ENCODE data around the gene C2CD2L.
"Not testable (repeated sequence)": the region's sequence is repeated elsewhere in the genome, so short reads cannot be mapped to it uniquely, and the experiment has no call there.

Gene C2CD2L

GRCh38 chr11:119149018-119149785 lies 42.1 kb downstream of the C2CD2L start, which contains the start of gene ABCG4:
ABCG4 (plus strand) TSS chr11:119149052; CDS start chr11:119149966, 914 bp downstream.
- no peak for DNase-seq (ENCODE audit: low read depth in 1 of 2, low spot score in 1 of 2)

- DNase-seq (ENCODE audit: low read depth in 1 of 2, low spot score in 1 of 2) = no peak
These were observed 42.7 kb downstream of the C2CD2L start for GRCh38 chr11:119149786-119150275.

DNA sequence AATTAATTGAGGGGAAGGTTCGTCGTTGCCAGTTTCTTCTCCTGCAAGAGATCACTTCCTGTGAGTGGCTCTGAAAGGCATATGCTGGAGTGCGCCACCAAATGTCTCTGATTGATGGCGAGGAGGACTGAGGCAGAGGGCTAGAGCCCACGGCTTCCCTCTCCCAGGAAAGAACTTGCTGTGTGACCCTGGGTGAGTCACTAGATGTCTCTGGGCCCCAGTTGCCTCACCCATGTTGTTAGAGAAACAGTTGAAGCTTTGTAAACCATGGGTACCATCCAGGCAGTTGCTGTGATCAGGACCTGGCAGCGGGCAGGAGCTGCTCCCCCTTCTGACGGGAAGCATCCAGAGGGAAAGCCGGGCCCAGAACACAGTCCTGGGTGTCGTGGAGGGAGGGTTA lies 44.9 kb downstream of the C2CD2L start:
- DNase-seq (ENCODE audit: low read depth in 1 of 2, low spot score in 1 of 2) = no peak

DNA sequence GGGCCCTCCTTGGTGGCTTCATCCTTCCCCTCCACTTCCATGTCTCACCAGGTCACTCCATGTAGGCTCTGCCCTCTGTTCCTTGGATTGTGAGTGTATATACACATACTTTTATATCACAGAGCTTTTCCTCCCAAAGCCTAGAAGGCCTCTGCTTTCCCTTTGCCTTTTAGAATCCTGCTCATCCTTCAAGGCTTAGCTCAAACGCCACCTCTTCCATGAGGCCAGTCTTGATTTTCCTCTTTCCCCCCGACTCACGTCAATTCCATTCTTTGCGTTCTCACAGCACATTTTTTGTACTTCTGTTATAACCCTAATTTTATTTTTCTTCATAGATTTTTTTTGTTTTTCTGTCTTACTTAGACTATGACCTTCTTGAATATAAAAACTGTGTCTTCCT lies 45.5 kb downstream of the C2CD2L start:
- no peak for DNase-seq (ENCODE audit: low read depth in 1 of 2, low spot score in 1 of 2)

DNA sequence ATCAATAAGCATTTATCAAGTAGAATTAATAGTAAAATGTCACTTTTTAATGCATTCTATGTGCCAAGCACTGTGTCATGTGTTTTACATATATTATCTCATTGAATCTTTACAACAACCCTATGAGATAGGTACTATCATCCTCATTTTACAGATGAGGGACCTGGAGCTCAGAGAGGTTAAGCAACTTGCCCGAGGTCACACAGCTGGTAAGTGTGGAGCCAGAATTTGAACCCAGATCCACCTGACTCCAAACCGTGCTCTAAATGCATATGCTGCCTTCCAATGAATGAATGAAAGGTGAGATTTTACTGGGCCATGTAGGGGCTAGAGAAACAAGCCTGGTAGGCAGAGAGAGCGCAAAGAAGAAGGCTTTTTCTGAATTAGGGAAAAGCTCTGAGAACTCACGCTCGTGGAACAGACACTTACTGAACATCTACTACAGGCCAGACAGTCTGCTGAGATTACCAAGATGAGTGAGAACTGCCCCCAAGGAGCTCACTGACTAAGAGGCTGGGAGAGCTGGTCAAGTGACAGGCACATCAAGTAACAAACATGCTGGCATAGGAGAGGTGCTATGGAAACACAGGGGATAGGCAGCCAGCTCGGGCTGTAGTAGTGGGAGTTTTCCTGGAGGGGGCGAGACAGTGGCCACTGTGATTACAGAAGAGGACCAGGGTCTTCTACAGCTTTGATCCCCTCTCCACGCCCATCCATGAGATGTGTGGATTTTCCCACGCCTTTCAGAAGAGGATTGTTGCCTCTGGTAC lies 46.1 kb downstream of the C2CD2L start:
- DNase-seq (ENCODE audit: low read depth in 1 of 2, low spot score in 1 of 2) = no peak

DNA sequence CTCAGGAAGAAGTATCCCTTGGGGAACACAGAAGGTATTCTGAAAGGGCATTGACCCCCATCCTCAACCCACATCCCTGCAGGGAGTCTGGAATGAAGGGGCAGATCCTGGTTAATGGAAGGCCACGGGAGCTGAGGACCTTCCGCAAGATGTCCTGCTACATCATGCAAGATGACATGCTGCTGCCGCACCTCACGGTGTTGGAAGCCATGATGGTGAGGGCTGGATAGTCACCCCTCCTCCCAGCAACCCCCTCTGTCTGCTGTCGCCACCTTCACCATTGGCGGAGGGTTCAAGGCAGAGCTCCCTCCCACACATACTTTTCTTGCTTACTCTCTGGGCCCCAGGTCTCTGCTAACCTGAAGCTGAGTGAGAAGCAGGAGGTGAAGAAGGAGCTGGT lies 47.0 kb downstream of the C2CD2L start:
- DNase-seq (ENCODE audit: low read depth in 1 of 2, low spot score in 1 of 2) = no peak

DNA sequence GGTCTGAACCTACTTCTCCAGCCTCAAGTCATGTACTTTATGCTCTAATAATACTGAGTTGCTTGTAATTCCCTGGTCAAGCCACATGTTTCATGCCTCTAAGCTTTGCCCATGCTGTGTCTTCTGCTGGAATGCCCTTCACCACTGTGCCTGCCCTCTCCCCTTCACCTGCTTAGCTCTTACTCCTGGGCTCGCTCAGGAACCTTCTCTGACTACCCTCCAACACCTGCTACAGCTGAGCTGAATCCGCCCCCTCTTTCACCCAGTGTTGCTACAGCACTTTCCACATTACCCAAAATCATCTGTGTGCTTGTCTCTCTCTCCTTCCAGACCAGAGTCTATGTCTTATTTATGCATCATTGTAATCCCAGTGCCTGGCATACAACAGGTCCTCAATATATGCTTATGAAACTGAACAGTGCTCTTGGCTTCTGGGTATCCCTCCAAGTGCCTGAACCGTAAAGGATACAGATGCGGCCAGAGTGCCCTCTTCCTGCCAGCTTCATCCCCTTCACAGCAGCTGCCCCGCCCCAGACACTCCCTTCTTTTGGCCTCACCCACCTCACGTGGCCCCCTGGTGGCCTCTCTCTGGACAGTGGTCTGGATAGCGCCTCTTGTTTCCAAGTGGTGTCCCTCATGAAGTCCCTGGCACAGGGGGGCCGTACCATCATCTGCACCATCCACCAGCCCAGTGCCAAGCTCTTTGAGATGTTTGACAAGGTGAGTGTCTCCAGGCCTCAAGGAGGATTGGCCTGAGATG lies 48.8 kb downstream of the C2CD2L start:
- DNase-seq (ENCODE audit: low read depth in 1 of 2, low spot score in 1 of 2) = no peak

- no peak for DNase-seq (ENCODE audit: low read depth in 1 of 2, low spot score in 1 of 2)
These were observed 49.4 kb downstream of the C2CD2L start for GRCh38 chr11:119156496-119156895.

DNA sequence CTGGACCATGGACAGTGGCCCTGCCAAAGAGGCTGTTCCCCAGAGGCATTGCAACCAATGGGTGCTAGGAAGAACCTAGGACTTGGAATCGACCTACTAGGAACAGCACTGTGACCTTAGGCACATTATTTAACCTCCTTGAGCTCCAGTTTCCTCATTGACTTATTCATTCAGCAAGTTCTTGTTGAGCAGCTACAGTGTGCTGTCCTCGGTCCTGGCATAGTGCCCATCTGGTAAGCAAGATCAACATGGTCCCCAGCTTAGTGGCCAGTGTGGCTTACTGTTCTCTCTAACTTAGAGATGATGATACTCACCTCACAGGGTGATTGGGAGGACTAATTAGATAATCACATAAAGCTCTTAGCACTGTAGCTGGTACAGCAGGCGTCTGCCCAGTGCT lies 49.9 kb downstream of the C2CD2L start:
- no peak for DNase-seq (ENCODE audit: low read depth in 1 of 2, low spot score in 1 of 2)

DNA sequence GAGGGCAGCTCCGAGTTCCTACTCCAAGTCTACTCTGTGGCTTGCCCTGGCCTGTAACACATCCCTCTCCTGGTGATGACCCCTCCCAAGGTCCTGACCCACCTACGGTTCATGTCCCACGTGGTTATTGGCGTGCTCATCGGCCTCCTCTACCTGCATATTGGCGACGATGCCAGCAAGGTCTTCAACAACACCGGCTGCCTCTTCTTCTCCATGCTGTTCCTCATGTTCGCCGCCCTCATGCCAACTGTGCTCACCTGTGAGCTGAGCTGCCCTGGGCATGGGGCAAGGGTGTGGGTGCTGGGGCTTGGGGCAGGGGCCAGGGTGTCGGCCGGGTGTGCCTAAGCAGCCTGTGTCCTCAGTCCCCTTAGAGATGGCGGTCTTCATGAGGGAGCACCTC lies 51.3 kb downstream of the C2CD2L start:
- DNase-seq (ENCODE audit: low read depth in 1 of 2, low spot score in 1 of 2) = no peak

DNA sequence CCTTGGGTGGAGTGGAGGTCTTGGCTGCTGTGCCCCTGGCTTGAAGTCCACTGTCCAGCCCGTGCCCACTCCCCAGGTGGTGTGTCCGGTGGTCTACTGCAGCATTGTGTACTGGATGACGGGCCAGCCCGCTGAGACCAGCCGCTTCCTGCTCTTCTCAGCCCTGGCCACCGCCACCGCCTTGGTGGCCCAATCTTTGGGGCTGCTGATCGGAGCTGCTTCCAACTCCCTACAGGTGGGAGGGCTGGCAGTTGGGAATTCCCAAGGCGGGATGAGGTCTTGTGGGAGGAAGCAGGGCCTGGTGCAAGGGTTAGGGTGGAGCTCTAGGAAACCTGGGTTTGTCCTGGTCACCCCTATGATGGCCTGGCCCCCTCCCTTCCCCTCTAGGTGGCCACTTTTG lies 53.0 kb downstream of the C2CD2L start:
- no peak for DNase-seq (ENCODE audit: low read depth in 1 of 2, low spot score in 1 of 2)

DNA sequence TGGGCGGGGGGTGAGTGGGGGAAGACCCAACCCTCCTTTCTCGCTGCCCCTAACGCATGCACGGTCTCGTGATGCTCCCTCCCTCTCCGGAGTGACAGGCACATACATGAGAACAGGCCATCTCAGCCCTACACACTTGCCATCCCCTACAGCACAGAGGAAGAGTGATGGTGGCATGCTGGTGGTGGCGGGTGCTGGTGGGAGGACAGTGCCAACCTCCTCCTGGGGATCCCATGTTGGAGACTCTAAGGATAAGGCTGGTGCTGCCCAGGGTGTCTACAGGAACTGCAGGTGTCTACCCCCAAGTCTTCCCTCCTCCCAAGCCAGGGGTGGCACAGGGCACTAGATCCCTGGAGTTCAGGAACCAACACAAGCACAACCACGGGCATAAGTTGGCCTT lies 54.7 kb downstream of the C2CD2L start:
- DNase-seq (ENCODE audit: low read depth in 1 of 2, low spot score in 1 of 2) = no peak

GRCh38 chr11:119166368-119167076 lies 59.4 kb downstream of the C2CD2L start:
- no peak for DNase-seq (ENCODE audit: low read depth in 1 of 2, low spot score in 1 of 2)

GRCh38 chr11:119167077-119167458 lies 59.9 kb downstream of the C2CD2L start:
- DNase-seq (ENCODE audit: low read depth in 1 of 2, low spot score in 1 of 2) = not testable (repeated sequence)

DNA sequence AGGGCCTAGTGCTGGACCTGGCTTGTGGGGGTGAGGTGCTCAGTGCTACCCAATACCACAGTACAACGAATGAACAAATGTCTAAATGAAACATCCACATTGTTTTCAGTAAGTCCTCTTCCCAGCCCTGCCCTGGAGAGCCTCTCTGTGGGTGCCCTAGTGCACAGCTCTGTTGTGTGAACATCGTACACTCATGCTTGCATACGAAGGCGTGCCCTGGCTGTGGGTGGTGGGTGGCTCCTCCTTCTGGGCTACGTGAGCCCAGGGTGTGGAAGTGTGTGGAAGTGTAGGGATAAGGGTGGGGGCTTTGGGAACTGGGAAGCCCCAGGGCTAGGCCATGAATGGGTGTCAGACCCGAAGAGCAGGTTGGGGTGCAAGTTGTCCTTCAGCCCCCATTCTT lies 60.8 kb downstream of the C2CD2L start:
- no peak for DNase-seq (ENCODE audit: low read depth in 1 of 2, low spot score in 1 of 2)

Measured in activated T-helper 1 cell treated with anti-CD3 and anti-CD28 coated beads, Interleukin-2, amount 50 U/mL, for 16 hours (primary cell).